ENCODE measurements around the gene PRKG2. TPM values are rescaled to one million over a fixed set of nuclear protein-coding genes. Genes with fewer than 3 reads are reported as not detected.
"Not testable (repeated sequence)": the region's sequence is repeated elsewhere in the genome, so short reads cannot be mapped to it uniquely, and the experiment has no call there.

PRKG2 gene
- polyA plus RNA-seq, 3 donors = 0.16 to 0.56 (median 0.29) TPM

DNA sequence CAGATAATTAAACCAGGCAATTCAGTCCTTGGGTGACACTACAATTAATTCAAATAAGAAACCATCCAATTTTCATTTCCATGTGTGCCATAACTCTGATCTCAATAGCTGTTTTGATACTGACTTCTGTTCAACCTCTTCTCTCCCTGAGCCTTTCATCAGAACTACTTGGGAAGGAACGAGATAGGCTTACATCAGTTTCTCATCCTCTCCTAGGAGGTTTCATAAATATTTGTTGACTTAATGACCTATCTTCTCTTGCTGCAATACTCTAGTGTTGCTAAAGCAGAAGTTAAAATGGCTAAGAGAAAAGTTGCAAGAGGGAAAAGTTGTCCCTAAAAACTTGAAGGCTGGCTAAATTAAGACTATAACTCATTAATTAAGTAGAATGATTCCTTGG is 41.8 kb downstream of the PRKG2 start:
- H3K27ac ChIP-seq (ENCODE audit: low read depth, low read length) = no peak overlapping the region
- WGBS, 3 donors = 0 to 40% (median 24%) methylated on average over 1 of the region's 1 CpG

DNA sequence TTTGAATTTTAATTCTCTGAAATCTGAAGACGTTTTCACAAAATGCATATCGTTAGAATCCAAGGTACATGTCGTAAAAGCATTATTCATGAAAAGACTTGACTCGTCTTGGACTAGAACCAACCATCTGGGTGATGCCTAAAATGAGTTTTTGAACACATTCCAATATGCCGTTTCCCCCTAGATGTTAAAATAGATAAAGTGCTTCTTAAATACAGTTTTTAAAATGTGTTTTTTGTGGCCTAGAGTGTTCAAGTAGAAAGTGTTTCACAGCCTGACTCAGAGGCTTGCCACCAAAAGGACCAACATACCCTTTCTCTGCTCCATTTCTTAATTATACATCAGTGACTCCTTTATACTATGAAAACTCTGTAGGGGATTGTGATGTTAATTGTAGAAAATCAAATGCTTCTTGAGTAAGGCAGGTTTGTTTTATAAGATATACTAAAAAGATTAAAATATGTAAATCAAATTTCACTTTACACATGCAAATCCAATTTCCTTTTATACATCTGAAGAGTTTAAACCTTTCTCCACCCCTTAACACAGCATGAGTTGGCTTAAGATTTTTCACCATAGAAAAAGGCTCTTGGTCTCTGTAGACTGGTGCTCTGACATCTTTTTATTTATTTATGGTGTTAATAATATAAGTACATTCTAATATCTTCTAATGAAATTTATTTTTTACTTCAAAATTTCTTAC is 48.4 kb downstream of the PRKG2 start:
- WGBS, 3 donors = 17 to 35% (median 26%) methylated on average over 5 of the region's 5 CpGs
- H3K27ac ChIP-seq (ENCODE audit: low read depth, low read length) = no peak overlapping the region

DNA sequence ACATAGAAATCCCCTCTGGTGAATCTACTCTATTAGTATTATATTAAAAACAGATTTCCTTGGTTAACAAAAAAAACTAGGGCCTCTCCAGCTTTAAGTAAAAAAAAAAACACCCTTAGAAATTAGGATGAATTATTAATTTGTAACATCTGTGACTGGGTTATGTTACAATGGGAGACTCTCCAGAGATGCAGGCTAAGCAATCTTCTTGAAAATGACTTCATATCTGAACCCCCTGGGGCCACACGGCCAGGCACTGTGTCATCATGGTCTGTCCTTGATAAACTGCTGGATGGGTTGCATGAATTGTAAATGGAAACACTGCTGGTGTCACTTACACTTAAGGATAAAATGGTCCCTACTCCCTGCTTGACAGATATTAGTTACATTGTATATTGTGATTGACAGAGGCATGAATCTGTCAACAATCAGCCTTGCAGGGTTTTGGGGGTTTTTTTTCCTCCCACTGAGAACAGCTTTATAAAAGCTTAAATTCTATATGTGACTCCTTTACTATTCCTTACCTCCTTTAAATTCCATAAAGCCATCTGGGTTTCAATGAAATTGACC is 49.1 kb downstream of the PRKG2 start:
- WGBS, 3 donors = 23 to 45% (median 26%) methylated on average over 1 of the region's 1 CpG
- no peak overlapping the region for H3K27ac ChIP-seq (ENCODE audit: low read depth, low read length)

DNA sequence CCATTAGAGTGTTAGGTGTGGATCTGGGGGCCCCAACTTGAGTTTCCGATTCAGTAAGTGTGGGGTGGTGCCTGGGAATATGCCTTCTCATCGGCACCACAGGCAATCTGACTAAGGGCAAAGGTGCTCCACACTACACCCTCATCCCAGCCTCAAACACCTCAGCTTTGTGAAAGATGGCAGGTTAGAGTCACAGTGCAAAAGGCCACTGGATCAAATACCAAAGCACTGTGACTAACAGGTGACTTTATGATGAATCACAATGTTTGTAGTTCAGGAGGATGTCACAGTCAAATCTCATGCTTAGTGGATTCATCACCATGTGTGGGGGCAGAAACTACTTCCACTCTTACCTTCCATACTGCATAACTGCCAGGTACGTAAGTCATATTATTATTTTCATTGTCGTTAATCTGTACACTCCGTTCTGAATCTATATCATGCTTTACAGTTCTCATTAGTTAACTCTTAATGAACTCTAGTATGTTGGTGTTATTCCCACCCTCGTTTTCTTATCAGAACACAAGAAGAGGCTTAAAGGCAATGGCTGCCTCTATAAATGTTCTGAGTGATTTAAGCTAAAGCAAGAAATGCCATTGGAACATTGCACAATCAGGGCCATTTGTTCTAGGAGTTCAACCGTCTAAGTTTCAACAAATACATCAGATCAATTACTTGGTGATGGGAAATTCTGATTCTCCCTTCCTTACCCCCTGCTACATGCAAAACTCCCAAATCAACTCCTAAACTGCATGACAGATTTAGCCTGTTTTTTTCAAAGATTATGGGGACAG is 50.2 kb downstream of the PRKG2 start:
- 61 to 82% (median 76%) methylated on average over 7 of the region's 7 CpGs for WGBS, 3 donors
- no peak overlapping the region for H3K27ac ChIP-seq (ENCODE audit: low read depth, low read length)

DNA sequence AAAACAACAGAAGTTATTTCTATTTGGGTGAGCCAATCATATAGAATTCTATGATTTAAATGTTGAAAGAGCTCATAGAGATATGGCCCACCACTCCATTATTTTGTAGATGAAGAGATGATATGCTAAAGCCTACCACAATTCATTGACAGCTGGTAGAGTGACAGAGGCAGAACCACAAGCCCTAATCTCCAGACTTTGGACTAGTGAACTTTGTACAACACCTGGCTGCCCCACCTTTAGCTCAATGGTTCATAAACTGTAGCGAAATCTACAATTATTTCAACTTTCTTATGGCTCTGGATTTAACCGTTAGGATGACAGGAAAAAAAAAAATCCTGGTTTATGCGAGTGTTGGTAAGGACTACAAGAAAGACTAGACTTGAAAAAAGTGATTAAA is 50.9 kb downstream of the PRKG2 start:
- H3K27ac ChIP-seq (ENCODE audit: low read depth, low read length) = no peak overlapping the region
- WGBS, 3 donors = 45 to 92% (median 87%) methylated on average over 3 of the region's 3 CpGs

DNA sequence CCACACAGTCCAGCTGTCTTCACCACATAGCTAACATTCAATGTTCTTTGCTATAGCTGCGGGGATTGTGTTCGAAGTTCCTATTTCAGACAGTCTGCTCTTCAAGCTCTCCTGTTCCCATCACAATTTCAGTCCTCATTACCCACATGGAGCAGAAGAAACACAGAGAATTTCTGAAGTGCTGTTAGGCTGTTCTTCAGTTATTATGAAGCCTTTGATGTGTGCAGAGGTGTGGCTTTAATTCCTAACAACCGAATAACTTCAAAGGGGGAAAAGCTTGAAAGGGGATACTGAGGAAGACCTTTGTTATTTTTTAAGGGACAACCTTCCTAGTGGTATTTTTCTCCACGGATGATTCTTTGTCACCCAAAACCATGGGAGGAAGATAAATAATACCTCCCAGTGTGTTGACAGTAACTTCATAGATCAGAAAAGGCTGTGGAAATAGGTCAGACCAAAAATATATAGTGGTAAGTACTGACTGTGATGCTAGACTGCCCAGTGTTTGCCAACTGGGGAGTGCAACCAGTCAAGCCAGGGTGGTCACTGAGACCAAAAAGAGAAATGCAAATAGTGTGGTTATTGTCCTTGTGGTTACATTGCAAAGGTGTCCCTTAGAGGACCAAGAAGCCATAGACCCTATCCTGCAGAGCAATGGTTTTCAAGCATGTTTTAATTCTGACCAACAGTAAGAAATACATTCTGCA is 52.1 kb downstream of the PRKG2 start:
- 68 to 77% (median 75%) methylated on average over 4 of the region's 4 CpGs for WGBS, 3 donors
- no peak overlapping the region for H3K27ac ChIP-seq (ENCODE audit: low read depth, low read length)

DNA sequence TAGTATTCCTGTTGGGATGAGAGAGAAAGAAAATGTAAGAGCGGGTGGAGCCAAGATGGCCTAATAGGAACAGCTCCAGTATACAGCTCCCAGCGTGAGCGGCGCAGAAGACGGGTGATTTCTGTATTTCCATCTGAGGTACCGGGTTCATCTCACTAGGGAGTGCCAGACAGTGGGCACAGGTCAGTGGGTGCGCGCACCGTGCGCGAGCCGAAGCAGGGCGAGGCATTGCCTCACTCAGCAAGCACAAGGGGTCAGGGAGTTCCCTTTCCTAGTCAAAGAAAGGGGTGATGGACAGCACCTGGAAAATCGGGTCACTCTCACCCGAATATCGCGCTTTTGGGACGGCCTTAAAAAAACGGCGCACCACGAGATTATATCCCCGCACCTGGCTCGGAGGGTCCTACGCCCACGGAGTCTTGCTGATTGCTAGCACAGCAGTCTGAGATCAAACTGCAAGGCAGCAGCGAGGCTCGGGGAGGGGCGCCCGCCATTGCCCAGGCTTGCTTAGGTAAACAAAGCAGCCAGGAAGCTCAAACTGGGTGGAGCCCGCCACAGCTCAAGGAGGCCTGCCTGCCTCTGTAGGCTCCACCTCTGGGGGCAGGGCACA is 61.2 kb downstream of the PRKG2 start:
- H3K27ac ChIP-seq (ENCODE audit: low read depth, low read length) = not testable (repeated sequence)
- whole genome bisulfite sequencing, 3 donors = 51 to 68% (median 61%) methylated on average over 26 to 29 of the region's 30 CpGs

DNA sequence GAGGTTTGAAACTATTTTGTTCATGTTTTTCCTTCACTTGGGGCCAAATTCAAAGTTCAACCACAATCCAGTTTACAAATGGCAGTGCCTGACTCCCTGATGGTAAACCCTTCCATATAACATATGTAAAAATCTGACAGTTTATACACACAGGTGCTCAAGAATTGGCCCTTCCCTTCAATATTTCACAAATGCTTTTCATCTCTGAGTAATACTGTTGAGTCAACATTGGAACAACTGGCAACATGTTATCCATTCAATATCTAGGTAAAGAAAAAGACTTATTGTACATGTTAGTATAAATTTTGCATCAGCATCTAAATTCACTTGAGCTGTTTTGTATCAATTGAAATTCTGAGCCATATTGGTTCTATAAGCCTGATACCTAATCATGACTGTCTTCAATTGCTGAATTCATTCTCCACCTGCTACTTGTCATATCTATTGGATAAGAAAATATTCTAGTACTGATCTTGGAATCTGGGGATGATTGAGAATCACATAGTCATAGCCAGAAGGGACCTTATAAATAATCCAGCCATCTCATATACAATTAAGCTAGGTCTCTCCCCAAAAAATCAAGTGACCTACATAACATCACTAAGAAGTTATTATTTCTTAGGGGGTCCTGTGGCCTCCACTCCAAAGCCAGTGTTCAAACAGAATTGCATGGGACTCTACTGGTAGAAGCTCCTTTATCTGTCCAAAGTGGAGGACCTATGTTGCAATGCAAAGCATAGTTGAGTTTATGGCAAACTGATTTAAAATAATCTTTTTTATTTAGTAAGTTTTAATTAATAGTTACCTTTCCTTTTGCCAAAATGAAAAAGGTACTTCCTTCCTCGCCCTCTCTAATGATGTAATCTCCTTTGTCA is 61.9 kb downstream of the PRKG2 start:
- H3K27ac ChIP-seq (ENCODE audit: low read depth, low read length) = no peak overlapping the region
- 66 to 86% (median 68%) methylated on average over 1 of the region's 1 CpG for WGBS, 3 donors

DNA sequence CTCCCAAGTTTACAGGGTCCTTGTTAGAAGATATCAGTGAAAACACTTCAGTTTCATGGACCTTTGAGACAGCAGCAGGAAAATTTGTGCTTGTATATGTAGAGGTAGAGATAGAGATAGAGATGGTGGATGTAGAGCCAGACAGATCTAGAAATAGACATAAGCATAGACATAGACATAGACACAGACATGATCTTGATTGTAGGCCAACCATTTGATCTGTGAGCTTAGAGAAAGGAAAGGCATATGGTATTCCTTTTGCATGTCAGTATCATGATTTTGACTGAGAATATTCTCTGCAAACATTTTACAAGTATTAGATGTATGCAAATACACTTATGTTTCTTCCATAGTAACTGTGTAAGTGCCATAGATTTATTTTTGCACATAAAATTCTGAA is 65.0 kb downstream of the PRKG2 start:
- no peak overlapping the region for H3K27ac ChIP-seq (ENCODE audit: low read depth, low read length)

DNA sequence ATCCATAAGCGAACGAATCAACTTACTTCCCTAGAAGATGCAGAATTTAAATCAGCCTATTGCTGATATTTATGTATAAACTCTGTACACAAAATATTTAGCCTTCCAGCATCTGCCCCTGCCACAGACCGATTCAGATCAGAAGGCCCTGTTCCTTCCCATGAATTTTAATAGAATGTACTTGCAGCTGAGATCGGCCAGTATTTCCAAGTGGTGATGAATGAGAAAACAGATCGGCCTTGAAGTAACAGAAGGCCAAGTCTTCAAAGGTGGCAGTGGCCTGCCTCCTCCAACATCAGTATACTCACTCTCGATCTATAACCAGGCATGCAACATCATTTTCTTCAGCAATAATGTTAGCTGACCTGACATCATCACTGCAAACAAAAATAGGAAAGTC is 66.4 kb downstream of the PRKG2 start:
- whole genome bisulfite sequencing, 3 donors = 77 to 88% (median 88%) methylated on average over 6 of the region's 6 CpGs
- H3K27ac ChIP-seq (ENCODE audit: low read depth, low read length) = no peak overlapping the region

DNA sequence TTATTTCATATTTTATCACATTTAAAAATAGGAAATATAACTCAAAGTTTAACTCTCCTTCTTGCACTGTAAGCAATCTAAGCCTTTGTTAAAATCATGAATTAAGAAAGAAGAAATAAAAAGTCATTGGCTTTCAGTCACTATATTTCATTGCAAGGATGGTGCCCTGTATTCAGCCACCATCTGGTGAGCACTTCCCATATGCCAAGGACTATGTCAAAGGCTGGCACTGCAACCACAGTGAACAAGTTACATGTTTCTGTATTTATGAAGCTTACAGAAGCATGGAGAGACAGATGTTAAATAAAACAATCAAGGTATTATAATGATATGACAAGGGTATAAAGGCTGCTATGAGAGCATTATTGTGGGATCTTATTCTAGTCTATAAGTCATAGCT is 68.6 kb downstream of the PRKG2 start:
- H3K27ac ChIP-seq (ENCODE audit: low read depth, low read length) = no peak overlapping the region

DNA sequence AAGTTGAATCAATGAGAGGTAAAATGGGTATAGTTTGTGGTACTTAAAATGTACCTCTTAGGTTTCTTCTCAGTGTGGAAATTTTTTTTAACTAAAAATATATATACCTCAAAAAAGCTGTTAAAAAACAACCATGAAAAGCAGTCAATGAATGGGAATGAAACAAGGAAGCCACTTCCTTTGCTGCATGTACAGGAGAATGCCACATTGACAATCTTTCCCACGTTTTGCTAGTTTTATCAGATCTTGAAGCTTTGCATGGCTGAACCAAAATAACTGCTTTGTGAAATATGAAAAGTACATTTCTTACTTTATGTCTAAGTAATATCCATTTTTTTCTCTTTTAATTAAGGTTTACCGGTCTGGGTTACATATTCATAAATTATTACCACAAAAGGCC is 71.8 kb downstream of the PRKG2 start:
- 62 to 72% (median 66%) methylated on average over 2 of the region's 2 CpGs for WGBS, 3 donors
- H3K27ac ChIP-seq (ENCODE audit: low read depth, low read length) = no peak overlapping the region

DNA sequence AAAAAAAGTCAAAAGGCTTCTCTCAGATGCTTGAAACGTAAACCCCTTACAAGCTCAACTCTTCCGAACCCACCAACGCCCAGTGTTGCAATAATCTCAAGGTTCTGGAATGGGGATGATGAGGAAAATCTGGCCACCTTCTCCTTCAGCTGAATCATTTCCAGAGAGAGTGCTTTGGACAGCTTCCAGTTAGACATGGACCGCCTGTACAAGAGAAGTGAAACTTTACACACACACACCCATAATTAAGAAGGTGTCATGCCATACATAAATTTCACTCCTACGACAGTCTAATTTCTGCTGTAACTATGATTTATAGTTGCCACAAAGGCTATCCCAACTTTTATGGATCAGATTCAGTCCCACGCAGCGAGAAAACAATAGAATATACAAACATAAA is 72.3 kb downstream of the PRKG2 start:
- no peak overlapping the region for H3K27ac ChIP-seq (ENCODE audit: low read depth, low read length)
- WGBS, 3 donors = 39 to 67% (median 47%) methylated on average over 7 of the region's 7 CpGs

DNA sequence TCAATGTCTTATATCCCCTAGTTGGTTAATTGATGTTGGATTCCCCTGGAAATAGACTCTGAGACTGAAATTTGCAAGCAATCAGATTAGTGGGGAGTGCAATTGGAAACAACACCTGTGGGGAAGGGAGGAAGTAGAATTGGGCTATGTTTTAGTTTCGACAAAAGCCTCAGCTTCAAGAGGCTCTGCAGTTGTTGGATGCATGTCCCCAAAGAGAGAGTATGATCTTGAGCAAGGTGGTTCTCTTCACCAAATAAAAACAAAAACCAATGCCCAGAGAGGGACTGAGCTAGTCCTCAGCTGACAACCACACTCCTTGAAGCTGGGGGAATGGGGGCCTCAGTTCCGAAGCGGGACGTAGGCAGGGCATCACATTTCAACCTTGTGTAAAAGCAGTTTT is 77.1 kb downstream of the PRKG2 start:
- WGBS, 3 donors = 91 to 99% (median 96%) methylated on average over 4 of the region's 4 CpGs
- H3K27ac ChIP-seq (ENCODE audit: low read depth, low read length) = no peak overlapping the region

DNA sequence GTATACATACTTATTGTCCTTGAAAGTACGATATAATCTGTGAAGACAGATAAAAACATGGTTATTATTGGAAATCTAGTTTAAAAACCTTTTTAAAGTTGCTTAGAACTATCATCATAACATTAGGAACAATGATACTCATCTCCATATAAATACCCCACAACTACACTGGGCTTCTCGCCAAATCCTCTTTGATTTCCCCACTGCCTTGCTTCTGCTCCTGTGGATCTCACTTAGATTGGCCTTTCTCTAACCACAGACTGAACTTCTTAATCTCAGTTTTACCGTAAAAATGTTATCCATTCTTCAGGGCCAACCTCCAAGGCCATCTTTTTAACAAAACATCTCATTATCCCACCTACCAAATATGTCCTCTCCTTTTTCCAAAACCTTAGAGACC is 77.6 kb downstream of the PRKG2 start:
- no peak overlapping the region for H3K27ac ChIP-seq (ENCODE audit: low read depth, low read length)
- 70 to 88% (median 82%) methylated on average over 3 of the region's 3 CpGs for WGBS, 3 donors

DNA sequence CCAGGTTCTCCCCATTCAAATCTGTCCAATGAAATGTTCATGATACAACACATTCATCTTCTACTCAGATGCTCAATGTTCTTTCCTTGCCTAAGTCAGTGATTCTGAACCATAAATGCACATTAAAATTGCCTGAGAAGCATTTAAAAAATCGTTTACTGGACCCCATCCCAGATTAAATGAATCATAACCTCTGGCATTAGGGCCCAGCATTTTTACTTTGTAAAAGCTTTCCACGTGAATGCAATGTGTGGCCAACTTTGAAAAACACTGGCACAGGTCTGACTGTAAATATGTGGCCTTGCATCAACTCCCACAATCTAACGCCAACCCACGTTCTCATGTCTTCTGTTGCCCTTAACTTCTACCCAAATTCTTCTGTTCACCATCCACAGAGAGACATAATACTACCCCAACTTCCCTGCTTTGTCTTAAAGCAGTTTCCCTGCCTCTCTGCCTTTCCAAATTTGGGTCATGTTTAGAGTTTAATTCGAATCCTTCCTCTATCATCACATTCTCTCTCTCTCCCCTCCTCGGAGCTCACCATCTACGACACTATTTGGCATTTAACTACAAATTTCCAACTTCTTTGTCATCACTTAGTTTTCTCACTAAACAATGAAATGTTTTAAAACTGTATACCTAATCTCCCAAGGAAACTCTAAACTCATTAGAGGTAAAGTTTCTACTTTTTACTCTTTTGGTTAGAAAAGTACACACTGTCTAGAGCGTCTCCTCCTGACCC is 78.7 kb downstream of the PRKG2 start:
- no peak overlapping the region for H3K27ac ChIP-seq (ENCODE audit: low read depth, low read length)
- WGBS, 3 donors = 55 to 69% (median 58%) methylated on average over 8 of the region's 8 CpGs

DNA sequence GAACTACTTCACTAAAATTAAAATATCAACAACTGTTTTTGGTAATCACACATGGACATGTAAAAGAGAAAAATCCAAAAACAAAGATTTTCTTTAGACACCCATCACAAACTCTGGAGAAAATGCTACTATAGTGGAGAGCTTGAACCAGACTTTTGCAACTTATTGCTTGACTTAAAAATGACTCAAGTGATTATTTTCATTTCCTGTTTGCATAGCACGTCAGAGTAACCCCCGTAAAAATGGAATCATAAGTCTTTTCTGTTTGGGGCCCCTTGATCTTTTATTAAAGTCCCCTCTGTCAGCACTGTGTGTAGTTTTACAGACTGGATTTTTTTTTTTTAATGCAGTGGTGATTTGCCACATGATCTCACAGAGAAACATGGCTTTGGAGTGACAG is 79.5 kb downstream of the PRKG2 start:
- H3K27ac ChIP-seq (ENCODE audit: low read depth, low read length) = no peak overlapping the region
- 26 to 35% (median 35%) methylated on average over 2 of the region's 2 CpGs for WGBS, 3 donors

Data from adipose tissue (tissue), 3 donors.